Measurements from ENCODE around the gene PNPLA6. TPM values are rescaled to one million over a fixed set of nuclear protein-coding genes. Genes with fewer than 3 reads are reported as not detected.
"Not testable (repeated sequence)": the region's sequence is repeated elsewhere in the genome, so short reads cannot be mapped to it uniquely, and the experiment has no call there.

PNPLA6 gene
- total RNA-seq, 2 experiments from 2014 or later = 117 to 126 TPM

- ChIA-PET CTCF (interaction anchor here (2.1 kb wide), 1 partner anchor 12 kb away, joined by 9 read pairs; no protein-coding TSS in a partner anchor), POLR2A (no interaction called here)
- peaks cover 13% of the 10 kb centered on the region for H3K4me1 Mint-ChIP-seq
- H3K27me3 Mint-ChIP-seq = no peaks in the 10 kb centered on the region
- no peak overlapping the region for H3K4me3 Mint-ChIP-seq
- peaks cover 43% of the 10 kb centered on the region for H3K36me3 Mint-ChIP-seq (ENCODE audit: low read depth)
- H3K9me3 Mint-ChIP-seq = peaks cover 3% of the 10 kb centered on the region
- no peak overlapping the region for H3K27ac Mint-ChIP-seq
- DNase-seq = no peak
Observed at GRCh38 chr19:7556696-7557315, 21.3 kb downstream of the PNPLA6 start.

GRCh38 chr19:7558667-7559066, 23.1 kb downstream of the PNPLA6 start:
- no peak overlapping the region for H3K27ac Mint-ChIP-seq
- H3K36me3 Mint-ChIP-seq (ENCODE audit: low read depth) = peaks cover 37% of the 10 kb centered on the region
- H3K9me3 Mint-ChIP-seq = peaks cover 3% of the 10 kb centered on the region
- H3K27me3 Mint-ChIP-seq = no peaks in the 10 kb centered on the region
- POLR2A ChIA-PET = no interaction called here
- CTCF ChIA-PET = interaction anchor here (0.7 to 2.1 kb wide), 2 partner anchors 10 to 122 kb away, joined by 3 to 9 read pairs; partner anchors contain the start of gene TRAPPC5
- peaks cover 4% of the 10 kb centered on the region for H3K4me1 Mint-ChIP-seq
- H3K4me3 Mint-ChIP-seq = no peak overlapping the region
- DNase-seq = no peak

GRCh38 chr19:7559102-7559501, 23.6 kb downstream of the PNPLA6 start:
- POLR2A ChIA-PET = no interaction called here
- DNase-seq = no peak
- Mint-ChIP-seq H3K9me3 (peaks cover 3% of the 10 kb centered on the region), H3K27ac (no peak overlapping the region), H3K27me3 (no peaks in the 10 kb centered on the region), H3K36me3 (ENCODE audit: low read depth) (peaks cover 37% of the 10 kb centered on the region), H3K4me3 (no peak overlapping the region), H3K4me1 (peaks cover 4% of the 10 kb centered on the region)
- CTCF ChIA-PET = interaction anchor here (0.7 to 1.1 kb wide), 2 partner anchors 9 to 122 kb away, joined by 3 to 7 read pairs; partner anchors contain the start of gene TRAPPC5

- POLR2A ChIA-PET = no interaction called here
- CTCF ChIA-PET = interaction anchor here (1.1 kb wide), 1 partner anchor 8 kb away, joined by 7 read pairs; no protein-coding TSS in a partner anchor
- DNase-seq = no peak
- Mint-ChIP-seq H3K4me1 (peaks cover 4% of the 10 kb centered on the region), H3K36me3 (ENCODE audit: low read depth) (peaks cover 37% of the 10 kb centered on the region), H3K9me3 (peaks cover 3% of the 10 kb centered on the region), H3K4me3 (no peak overlapping the region), H3K27me3 (no peaks in the 10 kb centered on the region), H3K27ac (no peak overlapping the region)
Observed at GRCh38 chr19:7560255-7560654, 24.7 kb downstream of the PNPLA6 start.

GRCh38 chr19:7561325-7561724, 25.8 kb downstream of the PNPLA6 start:
- ChIA-PET CTCF (no interaction called here), POLR2A (no interaction called here)
- Mint-ChIP-seq H3K4me1 (peaks cover 4% of the 10 kb centered on the region), H3K9me3 (peaks cover 3% of the 10 kb centered on the region), H3K27me3 (no peaks in the 10 kb centered on the region), H3K27ac (no peak overlapping the region), H3K4me3 (no peak overlapping the region), H3K36me3 (ENCODE audit: low read depth) (peaks cover 29% of the 10 kb centered on the region)
- DNase-seq = no peak

GRCh38 chr19:7562646-7563393, 27.3 kb downstream of the PNPLA6 start:
- CTCF ChIA-PET = no interaction called here
- DNase-seq = no peak
- POLR2A ChIA-PET = no interaction called here
- Mint-ChIP-seq H3K36me3 (ENCODE audit: low read depth) (peaks cover 19% of the 10 kb centered on the region), H3K27me3 (no peaks in the 10 kb centered on the region), H3K4me1 (peaks cover 4% of the 10 kb centered on the region), H3K4me3 (no peak overlapping the region), H3K27ac (no peak overlapping the region), H3K9me3 (peaks cover 3% of the 10 kb centered on the region)

- Mint-ChIP-seq H3K9me3 (peaks cover 3% of the 10 kb centered on the region), H3K27me3 (no peaks in the 10 kb centered on the region), H3K4me1 (peaks cover 7% of the 10 kb centered on the region), H3K27ac (no peak overlapping the region), H3K36me3 (ENCODE audit: low read depth) (peaks cover 9% of the 10 kb centered on the region), H3K4me3 (no peak overlapping the region)
- ChIA-PET POLR2A (no interaction called here), CTCF (no interaction called here)
- DNase-seq = no peak
Observed at GRCh38 chr19:7564866-7565265, 29.3 kb downstream of the PNPLA6 start.

- Mint-ChIP-seq H3K36me3 (ENCODE audit: low read depth) (peaks cover 7% of the 10 kb centered on the region), H3K27me3 (no peaks in the 10 kb centered on the region), H3K27ac (no peak overlapping the region), H3K4me1 (peaks cover 4% of the 10 kb centered on the region), H3K4me3 (no peak overlapping the region), H3K9me3 (peaks cover under 1% of the 10 kb centered on the region)
- DNase-seq = no peak
- POLR2A ChIA-PET = no interaction called here
- CTCF ChIA-PET = interaction anchor here (1.3 kb wide), 1 partner anchor 235 kb away, joined by 3 read pairs; no protein-coding TSS in a partner anchor
Observed at GRCh38 chr19:7565332-7565731, 29.8 kb downstream of the PNPLA6 start.

- Mint-ChIP-seq H3K4me3 (no peak overlapping the region), H3K9me3 (no peaks in the 10 kb centered on the region), H3K27ac (no peak overlapping the region), H3K27me3 (no peaks in the 10 kb centered on the region), H3K4me1 (peaks cover 3% of the 10 kb centered on the region), H3K36me3 (ENCODE audit: low read depth) (no peaks in the 10 kb centered on the region)
- ChIA-PET CTCF (interaction anchor here (0.6 kb wide), 1 partner anchor 1097 kb away, joined by 3 read pairs; no protein-coding TSS in a partner anchor), POLR2A (no interaction called here)
- DNase-seq = no peak
Observed at GRCh38 chr19:7570761-7571160, 35.2 kb downstream of the PNPLA6 start.

- Mint-ChIP-seq H3K27me3 (no peaks in the 10 kb centered on the region), H3K4me3 (no peak overlapping the region), H3K27ac (no peak overlapping the region), H3K9me3 (no peaks in the 10 kb centered on the region), H3K4me1 (no peaks in the 10 kb centered on the region), H3K36me3 (ENCODE audit: low read depth) (no peaks in the 10 kb centered on the region)
- ChIA-PET POLR2A (no interaction called here), CTCF (no interaction called here)
- no peak for DNase-seq
Observed at GRCh38 chr19:7575434-7576040, 40.0 kb downstream of the PNPLA6 start.

- H3K4me1 Mint-ChIP-seq, POLR2A ChIA-PET: not testable (repeated sequence)
- CTCF ChIA-PET = interaction anchor here (0.6 to 1.4 kb wide), 2 partner anchors 9 to 367 kb away, joined by 3 read pairs; no protein-coding TSS in a partner anchor
Observed at GRCh38 chr19:7577422-7577821, 41.9 kb downstream of the PNPLA6 start.

GRCh38 chr19:7578127-7578526, 42.6 kb downstream of the PNPLA6 start:
- no peak overlapping the region for H3K4me3 Mint-ChIP-seq
- H3K27ac Mint-ChIP-seq = no peak overlapping the region
- no peaks in the 10 kb centered on the region for H3K9me3 Mint-ChIP-seq
- POLR2A ChIA-PET = no interaction called here
- H3K36me3 Mint-ChIP-seq (ENCODE audit: low read depth) = no peaks in the 10 kb centered on the region
- H3K4me1 Mint-ChIP-seq = no peaks in the 10 kb centered on the region
- CTCF ChIA-PET = interaction anchor here (1.4 kb wide), 1 partner anchor 10 kb away, joined by 3 read pairs; no protein-coding TSS in a partner anchor
- H3K27me3 Mint-ChIP-seq = no peaks in the 10 kb centered on the region
- no peak for DNase-seq

More at GRCh38 chr19:7577422-7577821, 41.9 kb downstream of the PNPLA6 start:
- not testable (repeated sequence) for H3K4me3 Mint-ChIP-seq; H3K27ac Mint-ChIP-seq; H3K36me3 Mint-ChIP-seq (ENCODE audit: low read depth); H3K27me3 Mint-ChIP-seq; DNase-seq; H3K9me3 Mint-ChIP-seq

- ChIA-PET POLR2A (no interaction called here), CTCF (interaction anchor here (0.6 kb wide), 1 partner anchor 31 kb away, joined by 5 read pairs; no protein-coding TSS in a partner anchor)
- Mint-ChIP-seq H3K27me3 (no peaks in the 10 kb centered on the region), H3K9me3 (no peaks in the 10 kb centered on the region), H3K27ac (no peak overlapping the region), H3K36me3 (ENCODE audit: low read depth) (no peaks in the 10 kb centered on the region), H3K4me3 (no peak overlapping the region), H3K4me1 (no peaks in the 10 kb centered on the region)
- no peak for DNase-seq
Observed at GRCh38 chr19:7579182-7579581, 43.7 kb downstream of the PNPLA6 start.
